Medulla oblongata (tissue), 1 donor: ENCODE measurements around the gene PPFIBP1.

Experiments
- DNase-seq: peaks from one replicate; pipeline ENCODE4 v3.0.0-alpha.2; 2015; ENCODE audit errors: extremely low spot score

Gene PPFIBP1

DNA sequence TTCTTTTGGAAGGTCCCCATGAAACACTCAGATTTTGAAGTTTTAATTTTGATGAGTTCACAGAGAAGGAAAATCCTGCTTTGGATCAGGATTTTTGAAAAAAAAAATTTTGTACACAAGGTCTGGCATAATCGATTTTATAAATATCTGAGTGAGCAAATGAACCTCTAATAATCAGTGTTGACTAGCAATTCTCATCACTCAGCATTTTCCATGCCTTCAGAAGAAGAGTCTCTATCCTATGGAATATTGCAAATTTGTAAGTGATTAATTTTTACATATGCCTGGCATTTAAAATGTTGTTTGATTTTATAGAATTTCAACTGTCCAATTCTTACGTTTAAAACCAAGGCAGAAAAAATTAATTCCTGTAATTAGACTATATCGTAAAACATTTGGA lies 141.7 kb downstream of the PPFIBP1 start:
- DNase-seq: no peak

DNA sequence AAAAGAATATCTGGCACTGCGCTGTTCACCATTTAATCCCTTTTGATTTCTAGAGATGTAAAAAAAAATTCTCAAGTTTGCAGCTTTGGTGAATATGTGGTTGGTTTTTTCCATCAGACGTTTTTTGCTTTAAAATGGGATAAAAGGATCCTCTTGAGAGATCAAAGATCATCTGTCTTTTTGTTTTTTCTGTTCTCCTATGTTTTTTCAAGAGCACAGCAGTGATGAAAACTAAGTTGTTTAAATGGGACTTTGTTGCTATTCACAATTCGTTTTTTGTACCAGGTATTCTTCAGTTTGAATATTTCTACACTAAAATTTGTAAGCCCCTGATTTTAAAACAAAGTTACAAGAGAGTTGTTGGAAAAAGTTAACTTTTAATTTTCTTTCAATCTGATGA lies 142.5 kb downstream of the PPFIBP1 start:
- no peak for DNase-seq

GRCh38 chr12:27667540-27667939 lies 143.5 kb downstream of the PPFIBP1 start:
- DNase-seq: no peak

- no peak for DNase-seq
Observed at GRCh38 chr12:27672051-27672450, 148.0 kb downstream of the PPFIBP1 start.

DNA sequence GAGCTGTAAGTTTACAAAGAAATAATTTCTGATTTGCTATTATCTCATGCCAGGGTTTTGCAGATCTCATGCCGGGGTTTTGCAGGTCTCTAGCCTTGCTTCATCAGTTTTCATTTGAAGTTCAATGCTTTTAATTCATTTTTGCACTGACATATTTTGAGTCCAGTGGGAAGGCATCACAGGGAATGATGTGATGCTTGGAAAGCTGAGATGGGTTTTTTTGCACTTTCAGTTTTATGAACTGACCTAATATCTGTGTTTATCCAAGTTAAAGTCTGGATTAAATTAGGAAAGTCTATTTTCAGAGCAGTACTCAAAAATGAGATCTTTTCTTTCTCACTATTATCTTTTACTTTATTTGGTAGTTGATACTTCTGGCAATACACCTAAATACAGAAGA lies 148.6 kb downstream of the PPFIBP1 start:
- DNase-seq: no peak

DNA sequence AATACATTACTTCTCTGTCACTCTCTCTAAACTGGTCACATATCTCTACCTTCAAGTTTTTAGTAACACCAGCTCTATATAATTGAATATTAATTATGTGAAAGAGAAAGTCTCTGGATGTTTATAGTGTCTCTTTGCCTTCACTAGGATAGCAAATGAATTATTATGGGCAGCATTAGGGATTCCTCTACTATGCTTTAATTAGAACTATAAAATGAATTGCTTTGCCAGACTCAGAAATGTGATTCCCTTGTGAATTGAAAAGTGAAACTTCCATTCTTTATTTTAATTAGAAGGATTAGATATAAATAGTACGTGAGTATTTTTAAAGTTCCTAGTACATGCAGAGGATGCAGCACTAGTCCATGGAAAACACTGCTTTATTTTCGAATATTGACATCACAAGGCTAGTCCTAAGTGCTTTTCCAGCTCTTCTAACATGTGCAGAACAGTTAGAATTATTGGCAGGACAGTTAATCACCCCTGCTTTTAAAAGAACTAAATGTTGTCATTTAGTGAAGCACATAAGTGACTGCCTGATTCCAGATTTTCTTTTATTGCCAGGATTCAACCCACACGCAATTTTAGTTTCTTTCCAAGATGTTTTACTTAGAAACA lies 149.2 kb downstream of the PPFIBP1 start:
- no peak for DNase-seq

DNA sequence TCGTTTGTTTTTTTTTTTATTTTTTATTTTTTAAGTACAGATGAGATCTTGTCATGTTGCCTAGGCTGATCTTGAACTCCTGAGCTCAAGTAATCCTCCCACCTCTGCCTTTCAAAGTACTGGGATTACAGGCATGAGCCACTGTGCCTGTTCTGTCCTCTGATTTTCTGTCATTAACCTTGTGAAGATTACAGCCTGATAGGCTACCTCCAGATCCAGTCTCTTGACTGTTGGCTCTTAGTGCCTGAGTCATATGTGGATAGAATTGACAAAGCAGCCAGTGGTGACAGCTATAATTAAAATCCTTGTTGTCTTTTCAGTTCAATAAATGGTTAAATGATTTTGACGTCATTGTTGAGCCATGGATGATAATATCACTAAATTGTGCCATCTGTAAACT lies 151.0 kb downstream of the PPFIBP1 start:
- no peak for DNase-seq

DNA sequence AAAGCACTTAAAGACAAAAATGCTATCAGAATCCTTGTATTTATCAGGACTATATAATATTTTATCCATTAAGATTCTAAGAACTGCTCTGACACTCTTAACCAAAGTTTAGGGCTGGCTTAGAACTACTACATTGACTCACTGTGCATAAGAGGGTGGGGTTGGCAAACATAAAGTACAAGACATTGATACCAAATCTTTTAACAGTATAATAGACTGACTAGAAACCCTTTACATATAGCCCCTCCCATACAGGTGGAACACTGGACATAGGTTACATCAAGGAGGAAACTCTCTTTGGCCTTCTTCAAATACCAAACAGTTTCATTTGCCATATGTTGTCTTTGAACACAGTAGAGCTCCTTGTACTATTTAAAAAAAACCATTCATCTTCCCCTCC lies 156.6 kb downstream of the PPFIBP1 start:
- no peak for DNase-seq

GRCh38 chr12:27682534-27682933 lies 158.5 kb downstream of the PPFIBP1 start:
- DNase-seq: no peak

GRCh38 chr12:27685274-27685673 lies 161.3 kb downstream of the PPFIBP1 start:
- no peak for DNase-seq

DNA sequence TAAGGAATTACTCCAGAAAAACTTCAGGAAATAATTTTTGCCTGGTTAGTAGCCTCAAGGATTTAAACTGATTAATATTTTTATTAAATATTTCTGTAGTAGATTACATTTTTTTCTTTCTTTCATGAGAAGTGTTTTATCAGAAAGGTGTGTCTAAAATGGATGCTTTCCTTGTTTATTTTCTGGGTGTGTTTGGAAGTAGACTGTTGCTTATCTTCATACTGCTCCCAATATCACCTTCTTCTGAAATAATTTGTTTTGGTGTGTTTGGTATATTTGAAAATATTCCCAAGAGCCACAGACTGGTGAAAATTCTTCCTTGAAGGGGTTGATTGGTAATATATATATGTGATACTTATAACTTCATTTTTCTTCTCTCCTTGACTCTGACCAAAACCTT lies 162.1 kb downstream of the PPFIBP1 start:
- DNase-seq: no peak

DNA sequence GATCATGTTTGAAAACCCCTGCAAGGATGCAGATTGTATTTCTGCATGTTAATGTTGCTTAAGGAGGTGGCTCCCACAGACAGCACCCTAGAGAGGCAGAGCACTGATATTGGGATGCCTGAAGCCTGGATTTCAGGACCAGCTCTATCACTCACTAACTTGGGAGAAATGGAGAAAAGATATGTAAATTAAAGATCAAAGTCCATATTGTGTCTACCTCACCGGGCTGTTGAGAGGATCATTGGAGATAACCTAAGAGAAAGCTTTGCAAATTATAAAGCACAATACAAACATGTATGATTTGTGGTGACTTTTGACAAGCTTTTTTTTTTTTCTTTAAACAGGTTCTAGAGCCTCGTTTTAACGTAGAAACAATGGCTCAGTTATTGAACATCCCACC lies 164.7 kb downstream of the PPFIBP1 start:
- no peak for DNase-seq

GRCh38 chr12:27689558-27690180 lies 165.7 kb downstream of the PPFIBP1 start:
- DNase-seq: no peak

- DNase-seq: no peak
Observed at GRCh38 chr12:27693403-27693802, 169.4 kb downstream of the PPFIBP1 start.

DNA sequence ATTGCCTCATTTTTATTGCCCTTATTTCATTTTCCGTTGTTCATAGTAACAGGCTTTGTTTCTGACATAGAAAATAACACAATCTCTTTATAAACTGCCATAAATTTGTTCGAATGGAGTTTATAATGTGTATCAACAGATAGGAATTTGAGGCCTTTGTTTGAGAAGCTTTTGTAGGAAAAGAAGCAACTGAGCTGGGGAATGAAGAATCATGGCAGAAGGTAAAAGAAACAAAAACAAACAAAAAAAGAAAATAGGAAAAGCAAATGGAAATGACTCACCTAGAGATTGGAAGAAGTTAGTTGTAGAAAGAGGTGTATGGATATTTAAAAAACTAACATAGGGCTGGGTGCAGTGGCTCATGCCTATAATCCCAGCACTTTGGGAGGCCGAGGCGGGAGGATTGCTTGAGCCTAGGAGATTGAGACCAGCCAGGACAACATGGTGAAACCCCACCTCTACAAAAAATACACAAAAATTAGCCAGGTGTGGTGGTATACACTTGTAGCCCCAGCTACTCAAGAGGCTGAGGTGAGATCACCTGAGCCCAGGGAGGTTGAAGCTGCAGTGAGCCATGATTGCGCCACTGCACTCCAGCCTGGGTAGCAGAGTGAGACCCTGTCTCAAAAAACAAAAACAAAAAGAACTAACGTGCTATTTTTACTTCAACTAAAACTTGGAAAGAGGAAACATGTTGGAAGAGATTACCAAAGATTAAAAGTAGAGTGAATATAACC lies 171.7 kb downstream of the PPFIBP1 start:
- DNase-seq: no peak

- no peak for DNase-seq
Observed at GRCh38 chr12:27696293-27696652, 172.3 kb downstream of the PPFIBP1 start, which contains the start of gene REP15. REP15 (plus strand) TSS chr12:27696447; CDS start chr12:27696563, 116 bp downstream.

DNA sequence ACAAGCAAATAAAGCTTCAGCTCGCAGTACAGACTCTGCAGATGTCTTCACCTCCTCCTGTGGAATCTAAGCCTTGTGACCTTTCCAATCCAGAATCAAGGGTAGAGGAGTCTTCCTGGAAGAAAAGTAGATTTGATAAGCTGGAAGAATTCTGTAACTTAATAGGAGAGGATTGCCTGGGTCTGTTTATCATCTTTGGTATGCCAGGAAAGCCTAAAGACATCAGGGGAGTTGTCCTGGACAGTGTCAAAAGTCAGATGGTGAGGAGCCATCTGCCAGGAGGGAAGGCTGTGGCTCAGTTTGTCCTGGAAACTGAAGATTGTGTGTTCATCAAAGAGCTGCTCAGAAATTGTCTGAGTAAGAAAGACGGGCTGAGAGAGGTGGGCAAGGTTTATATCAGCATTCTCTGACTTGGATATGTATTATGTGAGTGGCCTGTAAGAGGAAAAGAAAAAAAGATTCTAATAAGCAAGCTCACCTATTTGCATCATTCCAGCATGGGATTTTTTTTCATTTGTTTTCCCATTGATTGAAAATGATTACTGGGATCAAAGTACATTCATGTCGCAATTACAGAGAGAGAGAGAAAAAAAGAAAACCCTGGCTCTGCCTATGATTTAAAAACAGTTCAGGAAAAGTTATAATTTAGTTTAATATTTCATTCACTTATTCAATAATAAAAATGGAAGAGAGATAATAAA lies 173.0 kb downstream of the PPFIBP1 start:
- DNase-seq: no peak

DNA sequence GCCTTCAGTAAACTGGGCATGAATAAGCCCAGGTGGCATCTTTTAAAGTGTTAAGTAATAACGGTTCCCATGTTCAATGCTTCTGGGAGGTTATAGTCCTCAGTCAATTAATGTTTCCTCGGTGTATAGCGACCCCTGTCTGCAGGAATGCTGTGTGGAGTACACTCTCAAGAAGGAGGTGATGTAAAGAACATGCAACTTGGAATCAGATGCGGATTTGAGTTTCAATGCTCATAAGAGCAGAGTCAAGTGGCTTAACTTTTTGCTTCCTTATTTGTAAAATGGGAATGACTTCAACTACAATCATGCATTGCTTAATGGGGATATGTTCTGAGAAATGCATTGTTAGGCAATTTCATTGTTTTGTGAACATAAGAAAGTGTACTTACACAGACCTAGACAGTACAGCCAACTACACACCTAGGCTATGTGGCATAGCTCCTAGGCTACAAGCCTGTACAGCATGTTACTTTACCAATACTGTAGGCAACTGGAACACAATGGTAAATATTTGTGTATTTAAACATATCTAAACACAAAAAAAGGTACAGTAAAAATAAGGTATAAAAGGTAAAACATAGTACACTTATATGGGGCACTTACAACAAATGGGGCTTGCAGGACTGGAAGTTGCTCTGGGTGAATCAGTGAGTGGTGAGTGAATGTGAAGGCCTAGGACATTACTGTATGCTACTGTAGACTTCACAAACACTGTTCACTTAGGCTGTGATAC lies 179.9 kb downstream of the PPFIBP1 start:
- DNase-seq: peak; percentile 83

GRCh38 chr12:27705263-27705662 lies 181.3 kb downstream of the PPFIBP1 start:
- DNase-seq: no peak

- no peak for DNase-seq
Observed at GRCh38 chr12:27707216-27707615, 183.2 kb downstream of the PPFIBP1 start.

GRCh38 chr12:27709212-27709931 lies 185.4 kb downstream of the PPFIBP1 start:
- DNase-seq: no peak
